ENCODE data around the gene NKIRAS1.

DNA sequence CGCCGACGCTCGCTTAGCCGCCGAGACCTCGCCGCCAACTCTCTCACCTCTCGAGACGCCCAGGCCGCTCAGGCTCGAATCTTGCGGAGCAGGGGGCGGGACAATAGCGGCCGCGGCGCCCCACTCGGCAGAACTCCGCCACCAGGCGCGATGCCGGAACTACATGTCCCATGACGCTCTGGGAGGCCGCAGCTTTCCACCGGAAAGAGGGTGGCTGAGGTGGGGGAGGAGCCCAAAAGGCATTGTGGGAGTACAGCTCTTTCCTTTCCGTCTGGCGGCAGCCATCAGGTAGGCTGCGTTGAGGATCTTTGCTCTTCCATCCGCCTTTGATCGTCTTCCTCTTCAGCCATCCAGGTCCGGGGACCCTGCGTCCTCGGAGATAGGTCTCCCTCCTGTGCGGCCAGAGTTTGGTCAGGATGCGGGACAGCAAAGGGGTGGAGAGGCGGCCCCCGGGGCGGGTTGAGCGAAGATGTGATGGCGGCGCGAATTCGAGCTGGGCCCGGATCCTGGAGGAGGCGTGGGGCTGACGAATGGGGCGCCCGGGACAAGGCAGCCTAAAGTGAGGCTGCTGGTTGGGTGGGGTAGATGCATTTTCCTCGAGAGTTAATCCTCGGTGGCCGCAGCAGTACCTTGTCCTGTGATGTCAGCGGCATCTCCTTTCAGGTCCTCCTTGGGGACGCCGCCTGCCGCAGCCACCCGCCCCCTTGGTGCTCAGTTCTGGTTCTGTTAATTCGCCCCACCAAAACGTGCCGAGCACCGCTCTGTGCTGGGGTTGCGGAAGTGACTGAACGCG is at the start of gene NKIRAS1, which contains the start of gene RPL15:
- TF ChIP-seq, protein P1, sequence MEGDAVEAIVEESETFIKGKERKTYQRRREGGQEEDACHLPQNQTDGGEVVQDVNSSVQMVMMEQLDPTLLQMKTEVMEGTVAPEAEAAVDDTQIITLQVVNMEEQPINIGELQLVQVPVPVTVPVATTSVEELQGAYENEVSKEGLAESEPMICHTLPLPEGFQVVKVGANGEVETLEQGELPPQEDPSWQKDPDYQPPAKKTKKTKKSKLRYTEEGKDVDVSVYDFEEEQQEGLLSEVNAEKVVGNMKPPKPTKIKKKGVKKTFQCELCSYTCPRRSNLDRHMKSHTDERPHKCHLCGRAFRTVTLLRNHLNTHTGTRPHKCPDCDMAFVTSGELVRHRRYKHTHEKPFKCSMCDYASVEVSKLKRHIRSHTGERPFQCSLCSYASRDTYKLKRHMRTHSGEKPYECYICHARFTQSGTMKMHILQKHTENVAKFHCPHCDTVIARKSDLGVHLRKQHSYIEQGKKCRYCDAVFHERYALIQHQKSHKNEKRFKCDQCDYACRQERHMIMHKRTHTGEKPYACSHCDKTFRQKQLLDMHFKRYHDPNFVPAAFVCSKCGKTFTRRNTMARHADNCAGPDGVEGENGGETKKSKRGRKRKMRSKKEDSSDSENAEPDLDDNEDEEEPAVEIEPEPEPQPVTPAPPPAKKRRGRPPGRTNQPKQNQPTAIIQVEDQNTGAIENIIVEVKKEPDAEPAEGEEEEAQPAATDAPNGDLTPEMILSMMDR (IDR thresholded peaks at IDR 0.05): peak; percentile 44
- TF ChIP-seq EZH2 (IDR thresholded peaks at IDR 0.05): no peak

Data from neural progenitor cell (in vitro differentiated cells).